Peyer's patch (tissue), 4 donors: ENCODE data around the gene DMBT1.

Source experiments
- POLR2A ChIP-seq, 2 donors: fragments of 450-650 bp; IDR thresholded peaks; one replicate each; pipeline ENCODE4 v1.5.1; 2017; ENCODE audit warnings: antibody characterized with exemption in 2 of 2, mild to moderate bottlenecking in 2 of 2, moderate library complexity in 2 of 2
- TF ChIP-seq, protein P1 (sequence below), 6 experiments: fragments of 450-650 bp in 4 of 6; fragments of 200-600 bp in 2 of 6; sonication (generic) in 1 of 6; IDR thresholded peaks; one replicate each; pipeline ENCODE4 v1.5.1; 2017 to 2019; ENCODE audit warnings: antibody characterized with exemption in 6 of 6, mild to moderate bottlenecking in 3 of 6, moderate library complexity in 1 of 6

- TF ChIP-seq POLR2A (IDR thresholded peaks at IDR 0.05), result no peak
- TF ChIP-seq, protein P1, sequence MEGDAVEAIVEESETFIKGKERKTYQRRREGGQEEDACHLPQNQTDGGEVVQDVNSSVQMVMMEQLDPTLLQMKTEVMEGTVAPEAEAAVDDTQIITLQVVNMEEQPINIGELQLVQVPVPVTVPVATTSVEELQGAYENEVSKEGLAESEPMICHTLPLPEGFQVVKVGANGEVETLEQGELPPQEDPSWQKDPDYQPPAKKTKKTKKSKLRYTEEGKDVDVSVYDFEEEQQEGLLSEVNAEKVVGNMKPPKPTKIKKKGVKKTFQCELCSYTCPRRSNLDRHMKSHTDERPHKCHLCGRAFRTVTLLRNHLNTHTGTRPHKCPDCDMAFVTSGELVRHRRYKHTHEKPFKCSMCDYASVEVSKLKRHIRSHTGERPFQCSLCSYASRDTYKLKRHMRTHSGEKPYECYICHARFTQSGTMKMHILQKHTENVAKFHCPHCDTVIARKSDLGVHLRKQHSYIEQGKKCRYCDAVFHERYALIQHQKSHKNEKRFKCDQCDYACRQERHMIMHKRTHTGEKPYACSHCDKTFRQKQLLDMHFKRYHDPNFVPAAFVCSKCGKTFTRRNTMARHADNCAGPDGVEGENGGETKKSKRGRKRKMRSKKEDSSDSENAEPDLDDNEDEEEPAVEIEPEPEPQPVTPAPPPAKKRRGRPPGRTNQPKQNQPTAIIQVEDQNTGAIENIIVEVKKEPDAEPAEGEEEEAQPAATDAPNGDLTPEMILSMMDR (IDR thresholded peaks at IDR 0.05), result no peak
These were observed 15.7 kb downstream of the DMBT1 start for GRCh38 chr10:122576291-122576690.
